Measurements from ENCODE around the gene GNAZ.

The GNAZ gene

DNA sequence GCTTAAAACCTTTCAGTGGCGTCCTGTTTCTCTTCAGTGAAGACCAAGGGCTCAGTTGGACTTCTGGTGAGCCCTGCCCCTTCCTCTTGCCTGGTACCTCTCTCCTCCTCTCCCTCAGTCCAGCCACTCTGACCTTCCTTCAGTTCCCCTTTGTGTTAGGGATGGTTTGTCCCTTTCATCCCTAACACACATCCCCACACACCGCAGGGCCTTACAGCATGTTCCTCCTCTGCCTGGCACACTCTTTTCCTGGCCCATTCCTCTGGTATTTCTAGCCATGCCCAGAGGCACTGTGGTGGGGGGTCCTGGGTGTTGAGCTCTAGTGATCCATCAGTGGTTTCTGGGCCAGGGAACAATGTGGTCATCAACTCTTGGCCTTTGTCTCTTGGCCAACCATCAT is 21.4 kb downstream of the GNAZ start:
- H3K27me3 ChIP-seq (ENCODE audit: control insufficient read depth, low read length), result no peaks in the 10 kb centered on the region
- H3K27ac ChIP-seq (ENCODE audit: low read depth, low read length), result no peak overlapping the region
- H3K9me3 ChIP-seq (ENCODE audit: control insufficient read depth, insufficient read depth, low read length), result no peaks in the 10 kb centered on the region
- TF ChIP-seq CTCF (IDR thresholded peaks at IDR 0.05; ENCODE audit: low read depth, low read length, poor library complexity, severe bottlenecking), result no peak
- no peak for TF ChIP-seq EZH2phosphoT487 (IDR thresholded peaks at IDR 0.05; ENCODE audit: borderline replicate concordance, low read length)
- H4K20me1 ChIP-seq (ENCODE audit: control insufficient read depth, insufficient read depth, low read depth, low read length), result peaks cover 2% of the 10 kb centered on the region; the same call in 1 of the 2 replicates
- no peaks in the 10 kb centered on the region for H3K79me2 ChIP-seq (ENCODE audit: control insufficient read depth, low read length)
- no peak overlapping the region for H3K4me3 ChIP-seq (ENCODE audit: low read length)
- H3K4me2 ChIP-seq (ENCODE audit: low read length), result no peak overlapping the region
- no peaks in the 10 kb centered on the region for H3F3A ChIP-seq (ENCODE audit: control insufficient read depth, insufficient read depth)
- H3K36me3 ChIP-seq (ENCODE audit: control insufficient read depth, low read length), result no peaks in the 10 kb centered on the region
- no peaks in the 10 kb centered on the region for H3K4me1 ChIP-seq (ENCODE audit: control insufficient read depth, low read length)
- H3K9me2 ChIP-seq (replicated peaks; ENCODE audit: control insufficient read depth, low read length), result no peaks in the 10 kb centered on the region

- H3K27me3 ChIP-seq (ENCODE audit: control insufficient read depth, low read length), result no peaks in the 10 kb centered on the region
- no peak overlapping the region for H3K4me3 ChIP-seq (ENCODE audit: low read length)
- H3K79me2 ChIP-seq (ENCODE audit: control insufficient read depth, low read length), result no peaks in the 10 kb centered on the region
- no peaks in the 10 kb centered on the region for H3K36me3 ChIP-seq (ENCODE audit: control insufficient read depth, low read length)
- H4K20me1 ChIP-seq (ENCODE audit: control insufficient read depth, insufficient read depth, low read depth, low read length), result peaks cover 2% of the 10 kb centered on the region; the same call in 1 of the 2 replicates
- no peak overlapping the region for H3K27ac ChIP-seq (ENCODE audit: low read depth, low read length)
- no peaks in the 10 kb centered on the region for H3K9me2 ChIP-seq (replicated peaks; ENCODE audit: control insufficient read depth, low read length)
- H3F3A ChIP-seq (ENCODE audit: control insufficient read depth, insufficient read depth), result no peaks in the 10 kb centered on the region
- H3K9me3 ChIP-seq (ENCODE audit: control insufficient read depth, insufficient read depth, low read length), result no peaks in the 10 kb centered on the region
- H3K4me1 ChIP-seq (ENCODE audit: control insufficient read depth, low read length), result no peaks in the 10 kb centered on the region
- no peak overlapping the region for H3K4me2 ChIP-seq (ENCODE audit: low read length)
- no peak for TF ChIP-seq EZH2phosphoT487 (IDR thresholded peaks at IDR 0.05; ENCODE audit: borderline replicate concordance, low read length)
- TF ChIP-seq CTCF (IDR thresholded peaks at IDR 0.05; ENCODE audit: low read depth, low read length, poor library complexity, severe bottlenecking), result no peak
These were observed 22.1 kb downstream of the GNAZ start for GRCh38 chr22:23092217-23092955.

- Histone ChIP-seq H3K36me3 (ENCODE audit: control insufficient read depth, low read length) (no peaks in the 10 kb centered on the region), H3F3A (ENCODE audit: control insufficient read depth, insufficient read depth) (no peaks in the 10 kb centered on the region), H3K4me2 (ENCODE audit: low read length) (no peak overlapping the region), H3K4me3 (ENCODE audit: low read length) (no peak overlapping the region), H3K9me3 (ENCODE audit: control insufficient read depth, insufficient read depth, low read length) (no peaks in the 10 kb centered on the region), H3K4me1 (ENCODE audit: control insufficient read depth, low read length) (no peaks in the 10 kb centered on the region), H3K27ac (ENCODE audit: low read depth, low read length) (no peak overlapping the region), H3K79me2 (ENCODE audit: control insufficient read depth, low read length) (no peaks in the 10 kb centered on the region), H3K9me2 (replicated peaks; ENCODE audit: control insufficient read depth, low read length) (no peaks in the 10 kb centered on the region), H3K27me3 (ENCODE audit: control insufficient read depth, low read length) (no peaks in the 10 kb centered on the region), H4K20me1 (ENCODE audit: control insufficient read depth, insufficient read depth, low read depth, low read length) (peaks cover 2% of the 10 kb centered on the region; the same call in 1 of the 2 replicates)
- TF ChIP-seq CTCF (IDR thresholded peaks at IDR 0.05; ENCODE audit: low read depth, low read length, poor library complexity, severe bottlenecking) (no peak), EZH2phosphoT487 (IDR thresholded peaks at IDR 0.05; ENCODE audit: borderline replicate concordance, low read length) (no peak)
These were observed 22.9 kb downstream of the GNAZ start for GRCh38 chr22:23093051-23093788.
